Smooth muscle cell (in vitro differentiated cells): ENCODE measurements around the gene NEXMIF. TPM values are rescaled to one million over a fixed set of nuclear protein-coding genes. Genes with fewer than 3 reads are reported as not detected.
"Not testable (repeated sequence)": the region's sequence is repeated elsewhere in the genome, so short reads cannot be mapped to it uniquely, and the experiment has no call there.

Source experiments
- DNase-seq: peaks from one replicate; lab custom pipeline; 2025; ENCODE audit not compliant: unreplicated experiment; lab: John Stamatoyannopoulos, UW
- H2AFZ ChIP-seq: fragments of 200-600 bp; sonication (generic); 2 replicates; pipeline ENCODE4 v1.6.0; 2016; ENCODE audit warnings: antibody characterized with exemption, low read depth, mild to moderate bottlenecking
- H3F3A ChIP-seq: fragments of 200-600 bp; sonication (generic); 2 replicates; pipeline ENCODE4 v1.6.0; 2017; ENCODE audit warnings: antibody characterized with exemption, low read depth
- H3K27ac ChIP-seq: fragments of 200-600 bp; sonication (generic); 2 replicates; pipeline ENCODE4 v1.5.1; 2016; ENCODE audit warnings: low read depth, mild to moderate bottlenecking
- H3K27me3 ChIP-seq: fragments of 200-600 bp; sonication (generic); 2 replicates; pipeline ENCODE4 v1.6.1; 2016; ENCODE audit warnings: low read depth, mild to moderate bottlenecking
- H3K36me3 ChIP-seq: fragments of 200-600 bp; sonication (generic); 2 replicates; pipeline ENCODE4 v1.5.1; 2016; ENCODE audit warnings: low read depth
- H3K4me1 ChIP-seq: fragments of 200-600 bp; sonication (generic); 2 replicates; pipeline ENCODE4 v1.5.1; 2016; ENCODE audit warnings: low read depth
- H3K4me2 ChIP-seq: fragments of 200-600 bp; sonication (generic); 2 replicates; pipeline ENCODE4 v1.6.0; 2016; ENCODE audit warnings: mild to moderate bottlenecking
- H3K4me3 ChIP-seq: fragments of 200-600 bp; sonication (generic); 2 replicates; pipeline ENCODE4 v1.5.1; 2016; ENCODE audit warnings: mild to moderate bottlenecking
- H3K79me2 ChIP-seq: fragments of 200-600 bp; sonication (generic); 2 replicates; pipeline ENCODE4 v1.6.0; 2016; ENCODE audit warnings: low read depth, mild to moderate bottlenecking
- H3K9ac ChIP-seq: fragments of 200-600 bp; sonication (generic); 2 replicates; pipeline ENCODE4 v1.6.0; 2016; ENCODE audit warnings: low read depth
- H3K9me3 ChIP-seq: fragments of 200-600 bp; sonication (generic); replicated peaks from 2 replicates; pipeline ENCODE4 v1.5.1; 2016; ENCODE audit warnings: low read depth
- H4K20me1 ChIP-seq: fragments of 200-600 bp; sonication (generic); 2 replicates; pipeline ENCODE4 v1.6.0; 2016; ENCODE audit warnings: low read depth
- WGBS: methylation state at CpG from one replicate; pipeline ENCODE4 v1.1.7; 2016; ENCODE audit warnings: low lambda C conversion rate; 5-methylcytosine and 5-hydroxymethylcytosine counted together
- polyA plus RNA-seq: library from polyadenylated mRNA; unstranded; fragments of >200 nt; fragmentation: Nextera tagmentation; extraction: Ambion mirVana; gene quantifications from 2 replicates; pipeline ENCODE4 v1.2.1, GENCODE V29; 2016
- total RNA-seq: library from RNA; depleted of rRNA; stranded (reverse); fragments of >200 nt; gene quantifications from 2 replicates; pipeline ENCODE4 v1.2.3, GENCODE V29; 2014
- TF ChIP-seq, protein P1 (sequence below): fragments of 200-600 bp; sonication (generic); IDR thresholded peaks from 2 replicates; pipeline ENCODE4 v1.5.1; 2017; ENCODE audit warnings: borderline replicate concordance, mild to moderate bottlenecking, antibody characterized with exemption; ENCODE audit not compliant: insufficient read depth, poor library complexity, severe bottlenecking

The NEXMIF gene
- total RNA-seq (0.27 and 0.67 TPM in 2 replicates), polyA plus RNA-seq (not detected in 2 replicates)

GRCh38 chrX:74925225-74926088 lies at the start of gene NEXMIF:
TSS of gene NEXMIF (minus strand) at chrX:74925452.
- Histone ChIP-seq H4K20me1 (no peaks in the 10 kb centered on the region), H3K27ac (no peak within 1 kb of the TSS), H3K9me3 (no peaks in the 10 kb centered on the region), H3K79me2 (no peaks in the 10 kb centered on the region), H3K36me3 (no peaks in the 10 kb centered on the region), H3K4me1 (no peaks in the 10 kb centered on the region), H3K4me3 (peak within 1 kb of the TSS; percentile 47), H3K9ac (no peak within 1 kb of the TSS), H3K27me3 (peaks cover 25% of the 10 kb centered on the region), H3K4me2 (peak within 1 kb of the TSS; percentile 86), H3F3A (no peaks in the 10 kb centered on the region), H2AFZ (peak within 1 kb of the TSS; percentile 70)
- 41% methylated on average over 37 of the region's 48 CpGs for WGBS
- DNase-seq: no peak
- TF ChIP-seq, protein P1, sequence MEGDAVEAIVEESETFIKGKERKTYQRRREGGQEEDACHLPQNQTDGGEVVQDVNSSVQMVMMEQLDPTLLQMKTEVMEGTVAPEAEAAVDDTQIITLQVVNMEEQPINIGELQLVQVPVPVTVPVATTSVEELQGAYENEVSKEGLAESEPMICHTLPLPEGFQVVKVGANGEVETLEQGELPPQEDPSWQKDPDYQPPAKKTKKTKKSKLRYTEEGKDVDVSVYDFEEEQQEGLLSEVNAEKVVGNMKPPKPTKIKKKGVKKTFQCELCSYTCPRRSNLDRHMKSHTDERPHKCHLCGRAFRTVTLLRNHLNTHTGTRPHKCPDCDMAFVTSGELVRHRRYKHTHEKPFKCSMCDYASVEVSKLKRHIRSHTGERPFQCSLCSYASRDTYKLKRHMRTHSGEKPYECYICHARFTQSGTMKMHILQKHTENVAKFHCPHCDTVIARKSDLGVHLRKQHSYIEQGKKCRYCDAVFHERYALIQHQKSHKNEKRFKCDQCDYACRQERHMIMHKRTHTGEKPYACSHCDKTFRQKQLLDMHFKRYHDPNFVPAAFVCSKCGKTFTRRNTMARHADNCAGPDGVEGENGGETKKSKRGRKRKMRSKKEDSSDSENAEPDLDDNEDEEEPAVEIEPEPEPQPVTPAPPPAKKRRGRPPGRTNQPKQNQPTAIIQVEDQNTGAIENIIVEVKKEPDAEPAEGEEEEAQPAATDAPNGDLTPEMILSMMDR: no peak

- not testable (repeated sequence) for H3K4me1 ChIP-seq, H3K9me3 ChIP-seq
- 62% methylated on average over 3 of the region's 3 CpGs for WGBS
Observed at GRCh38 chrX:74961962-74962361, 36.7 kb upstream of the NEXMIF start.

DNA sequence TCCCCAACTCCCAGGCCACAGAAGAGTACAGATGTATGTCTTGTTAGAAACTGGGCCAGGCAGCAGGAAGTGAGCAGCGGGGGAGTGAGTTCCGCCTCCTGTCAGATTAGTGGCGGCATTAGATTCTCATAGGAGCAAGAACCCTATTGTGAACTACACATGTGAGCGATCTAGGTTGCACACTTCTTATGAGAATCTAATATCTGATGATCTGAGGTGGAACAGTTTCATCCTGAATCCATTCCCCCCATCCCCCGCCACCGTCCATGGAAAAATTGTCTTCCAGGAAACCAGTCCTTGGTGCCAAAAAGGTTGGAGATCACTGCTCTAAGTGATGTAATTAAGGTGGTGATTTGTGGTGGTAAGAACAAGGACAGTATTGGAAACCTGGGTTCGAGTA lies 24.5 kb upstream of the NEXMIF start:
- no peak overlapping the region for H2AFZ ChIP-seq
- H3F3A ChIP-seq: no peaks in the 10 kb centered on the region
- DNase-seq: no peak
- H3K9me3 ChIP-seq: no peaks in the 10 kb centered on the region
- H3K27ac ChIP-seq: no peak overlapping the region
- H3K4me3 ChIP-seq: no peak overlapping the region
- H3K4me2 ChIP-seq: no peak overlapping the region
- no peaks in the 10 kb centered on the region for H3K27me3 ChIP-seq
- H4K20me1 ChIP-seq: no peaks in the 10 kb centered on the region
- no peaks in the 10 kb centered on the region for H3K79me2 ChIP-seq
- no peaks in the 10 kb centered on the region for H3K4me1 ChIP-seq
- no peak overlapping the region for H3K9ac ChIP-seq
- TF ChIP-seq, protein P1: no peak
- WGBS: 81% methylated on average over 7 of the region's 7 CpGs
- no peaks in the 10 kb centered on the region for H3K36me3 ChIP-seq

More at GRCh38 chrX:74961962-74962361, 36.7 kb upstream of the NEXMIF start:
- not testable (repeated sequence) for H3F3A ChIP-seq, H3K27me3 ChIP-seq, H4K20me1 ChIP-seq, H3K27ac ChIP-seq, H3K36me3 ChIP-seq, H3K4me3 ChIP-seq, H3K79me2 ChIP-seq, DNase-seq, H3K9ac ChIP-seq, H3K4me2 ChIP-seq, H2AFZ ChIP-seq

DNA sequence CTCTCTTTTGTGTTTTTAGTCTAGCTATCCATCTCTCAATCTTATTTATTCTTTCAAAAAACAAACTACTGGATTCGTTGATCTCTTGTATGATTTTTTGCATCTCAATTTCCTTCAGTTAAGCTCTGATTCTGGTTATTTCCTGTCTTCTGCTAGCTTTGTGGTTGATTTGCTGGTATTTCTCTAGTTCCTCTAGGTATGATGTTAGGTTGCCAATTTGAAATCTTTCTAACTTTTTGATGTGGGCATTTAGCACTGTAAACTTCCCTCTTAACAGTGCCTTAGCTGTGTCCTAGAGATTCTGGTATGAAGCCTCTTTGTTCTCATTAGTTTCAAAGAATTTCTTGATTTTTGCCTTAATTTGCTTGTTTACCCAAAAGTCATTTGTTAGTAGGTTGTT lies 15.2 kb upstream of the NEXMIF start:
- Histone ChIP-seq H3K79me2 (no peaks in the 10 kb centered on the region), H2AFZ (no peak overlapping the region), H3K27me3 (no peaks in the 10 kb centered on the region), H3K4me1 (no peaks in the 10 kb centered on the region), H3K4me2 (no peak overlapping the region), H3K9ac (no peak overlapping the region), H3K9me3 (no peaks in the 10 kb centered on the region), H3K36me3 (no peaks in the 10 kb centered on the region), H3K27ac (no peak overlapping the region), H3K4me3 (no peak overlapping the region), H3F3A (no peaks in the 10 kb centered on the region), H4K20me1 (no peaks in the 10 kb centered on the region)
- 55% methylated on average over 1 of the region's 1 CpG for WGBS
- no peak for DNase-seq
- TF ChIP-seq, protein P1: no peak
